HCT116 (cell line): ENCODE data around the gene NID2.

Experiments used
- CBX3 ChIP-seq: IDR thresholded peaks from 2 replicates; pipeline ENCODE4 v1.6.1; 2012; ENCODE audit warnings: low read depth
- CEBPB ChIP-seq: IDR thresholded peaks from 2 replicates; pipeline ENCODE4 v1.6.1; 2012; ENCODE audit warnings: low read depth
- CTCF ChIP-seq, 3 experiments: fragments of 200-600 bp in 1 of 3; sonication (generic) in 1 of 3; IDR thresholded peaks in 2 of 3; conservative IDR thresholded peaks in 1 of 3; 2 replicates each; pipeline ENCODE4 v1.5.1; 2012 to 2017; ENCODE audit warnings: low read depth in 2 of 3, low read length in 2 of 3, antibody characterized with exemption in 1 of 3, borderline replicate concordance in 1 of 3, control low read depth in 1 of 3, mild to moderate bottlenecking in 1 of 3, mixed read lengths in 1 of 3, mixed run types in 1 of 3, moderate library complexity in 1 of 3; ENCODE audit not compliant: insufficient read depth in 1 of 3
- EZH2 ChIP-seq: fragments of 200-600 bp; sonication (generic); IDR thresholded peaks from 2 replicates; pipeline ENCODE4 v1.6.1; 2017; ENCODE audit warnings: antibody characterized with exemption, mixed run types
- EZH2phosphoT487 ChIP-seq: fragments of 200-600 bp; IDR thresholded peaks from 2 replicates; pipeline ENCODE4 v1.6.1; 2018; ENCODE audit warnings: antibody characterized with exemption, borderline replicate concordance
- JUND ChIP-seq: IDR thresholded peaks from 2 replicates; pipeline ENCODE4 v1.6.1; 2012
- MAX ChIP-seq: IDR thresholded peaks from 2 replicates; pipeline ENCODE4 v1.6.1; 2012
- POLR2A ChIP-seq: IDR thresholded peaks from 2 replicates; pipeline ENCODE4 v1.7.0; 2011; ENCODE audit warnings: borderline replicate concordance; ENCODE audit not compliant: insufficient read depth, insufficient read length; ENCODE audit errors: extremely low read depth
- POLR2AphosphoS5 ChIP-seq: IDR thresholded peaks from 2 replicates; pipeline ENCODE4 v1.6.1; 2011; ENCODE audit warnings: mild to moderate bottlenecking, low read depth, low read length, moderate library complexity
- SP1 ChIP-seq: IDR thresholded peaks from 2 replicates; pipeline ENCODE4 v1.6.1; 2012; ENCODE audit warnings: low read depth
- SRF ChIP-seq: IDR thresholded peaks from 2 replicates; pipeline ENCODE4 v1.6.1; 2012; ENCODE audit warnings: low read depth
- ZBTB33 ChIP-seq: IDR thresholded peaks from 2 replicates; pipeline ENCODE4 v1.6.1; 2011; ENCODE audit warnings: mild to moderate bottlenecking, low read length, moderate library complexity; ENCODE audit not compliant: insufficient replicate concordance; ENCODE audit errors: extremely low read depth
- ZNF274 ChIP-seq: fragments of 200-500 bp; sonication (Bioruptor generic); IDR thresholded peaks from 2 replicates; pipeline ENCODE4 v1.6.1; 2014; ENCODE audit warnings: mild to moderate bottlenecking, low read depth, low read length, inconsistent platforms
- TF ChIP-seq, protein P1 (sequence below): IDR thresholded peaks from 2 replicates; pipeline ENCODE4 v1.6.1; 2012

GRCh38 chr14:51957950-51958349 is 110.9 kb downstream of the NID2 start:
- no peak for TF ChIP-seq ZBTB33
- TF ChIP-seq JUND, result no peak
- TF ChIP-seq CTCF (IDR thresholded peaks at IDR 0.05 in 2 of 3, conservative IDR thresholded peaks at IDR 0.05 in 1 of 3; ENCODE audit: borderline replicate concordance in 1 of 3, insufficient read depth in 1 of 3, low read depth in 2 of 3, low read length in 2 of 3), result no peak
- no peak for TF ChIP-seq MAX
- TF ChIP-seq EZH2, result no peak
- no peak for TF ChIP-seq EZH2phosphoT487
- no peak for TF ChIP-seq POLR2A
- TF ChIP-seq CEBPB, result no peak
- no peak for TF ChIP-seq SP1
- TF ChIP-seq, protein P1, sequence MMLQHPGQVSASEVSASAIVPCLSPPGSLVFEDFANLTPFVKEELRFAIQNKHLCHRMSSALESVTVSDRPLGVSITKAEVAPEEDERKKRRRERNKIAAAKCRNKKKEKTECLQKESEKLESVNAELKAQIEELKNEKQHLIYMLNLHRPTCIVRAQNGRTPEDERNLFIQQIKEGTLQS, result no peak
- TF ChIP-seq SRF, result no peak
- no peak for TF ChIP-seq POLR2AphosphoS5
- no peak for TF ChIP-seq CBX3
- TF ChIP-seq ZNF274, result no peak
